Measurements from ENCODE around the gene UHMK1.

UHMK1 gene

GRCh38 chr1:162552684-162553252, 55.1 kb downstream of the UHMK1 start:
- DNase-seq, result no peak
- no peak overlapping the region for H2AFZ ChIP-seq (ENCODE audit: low read length)
- TF ChIP-seq EZH2phosphoT487 (IDR thresholded peaks at IDR 0.05; ENCODE audit: low read length) (no peak), CTCF (IDR thresholded peaks at IDR 0.05; ENCODE audit: low read length) (no peak), EZH2 (optimal IDR thresholded peaks at IDR 0.05; ENCODE audit: low read depth, low read length) (no peak)
- no peak overlapping the region for H3K4me2 ChIP-seq (ENCODE audit: low read depth, low read length)
- H3K9ac ChIP-seq (ENCODE audit: low read length), result no peak overlapping the region
- H3K9me2 ChIP-seq (replicated peaks; ENCODE audit: insufficient read depth, low read length), result no peaks in the 10 kb centered on the region
- no peak overlapping the region for H3K27ac ChIP-seq (ENCODE audit: low read length)
- no peaks in the 10 kb centered on the region for H3F3A ChIP-seq (ENCODE audit: insufficient read depth, low read length)
- H3K4me3 ChIP-seq (ENCODE audit: low read length), result no peak overlapping the region
- H4K20me1 ChIP-seq (ENCODE audit: insufficient read depth, low read length), result no peaks in the 10 kb centered on the region
- no peaks in the 10 kb centered on the region for H3K27me3 ChIP-seq (replicated peaks; ENCODE audit: insufficient read depth, low read length)
- no peaks in the 10 kb centered on the region for H3K9me3 ChIP-seq (replicated peaks; ENCODE audit: insufficient read depth, low read length)
- no peaks in the 10 kb centered on the region for H3K4me1 ChIP-seq (ENCODE audit: low read length)
- H3K79me2 ChIP-seq (ENCODE audit: low read length), result no peaks in the 10 kb centered on the region
- no peaks in the 10 kb centered on the region for H3K36me3 ChIP-seq (replicated peaks; ENCODE audit: insufficient read depth, low read length)

- no peak for TF ChIP-seq CTCF (IDR thresholded peaks at IDR 0.05; ENCODE audit: low read length)
- no peak for TF ChIP-seq EZH2phosphoT487 (IDR thresholded peaks at IDR 0.05; ENCODE audit: low read length)
- no peak for TF ChIP-seq EZH2 (optimal IDR thresholded peaks at IDR 0.05; ENCODE audit: low read depth, low read length)
- Histone ChIP-seq H3K4me3 (ENCODE audit: low read length) (no peak overlapping the region), H2AFZ (ENCODE audit: low read length) (no peak overlapping the region), H3K9ac (ENCODE audit: low read length) (no peak overlapping the region), H3K27me3 (replicated peaks; ENCODE audit: insufficient read depth, low read length) (no peaks in the 10 kb centered on the region), H3K9me2 (replicated peaks; ENCODE audit: insufficient read depth, low read length) (no peaks in the 10 kb centered on the region), H3K27ac (ENCODE audit: low read length) (no peak overlapping the region), H3K9me3 (replicated peaks; ENCODE audit: insufficient read depth, low read length) (no peaks in the 10 kb centered on the region), H3F3A (ENCODE audit: insufficient read depth, low read length) (no peaks in the 10 kb centered on the region), H3K36me3 (replicated peaks; ENCODE audit: insufficient read depth, low read length) (no peaks in the 10 kb centered on the region), H3K79me2 (ENCODE audit: low read length) (no peaks in the 10 kb centered on the region), H4K20me1 (ENCODE audit: insufficient read depth, low read length) (no peaks in the 10 kb centered on the region), H3K4me1 (ENCODE audit: low read length) (no peaks in the 10 kb centered on the region), H3K4me2 (ENCODE audit: low read depth, low read length) (no peak overlapping the region)
- no peak for DNase-seq
Measured at GRCh38 chr1:162554258-162554657, 56.6 kb downstream of the UHMK1 start.

- H3K27ac ChIP-seq (ENCODE audit: low read length), result no peak overlapping the region
- no peaks in the 10 kb centered on the region for H4K20me1 ChIP-seq (ENCODE audit: insufficient read depth, low read length)
- no peak overlapping the region for H2AFZ ChIP-seq (ENCODE audit: low read length)
Measured at GRCh38 chr1:162557536-162557935, 59.9 kb downstream of the UHMK1 start.

More at GRCh38 chr1:162557536-162557935, 59.9 kb downstream of the UHMK1 start:
- Histone ChIP-seq H3K27me3 (replicated peaks; ENCODE audit: insufficient read depth, low read length) (no peaks in the 10 kb centered on the region), H3K9me3 (replicated peaks; ENCODE audit: insufficient read depth, low read length) (no peaks in the 10 kb centered on the region), H3K4me1 (ENCODE audit: low read length) (peaks cover 9% of the 10 kb centered on the region), H3K4me3 (ENCODE audit: low read length) (no peak overlapping the region), H3K9me2 (replicated peaks; ENCODE audit: insufficient read depth, low read length) (no peaks in the 10 kb centered on the region), H3F3A (ENCODE audit: insufficient read depth, low read length) (0 out of 2 replicates have a peak, but pooled peaks cover 3% of the 10 kb centered on the region), H3K36me3 (replicated peaks; ENCODE audit: insufficient read depth, low read length) (no peaks in the 10 kb centered on the region), H3K4me2 (ENCODE audit: low read depth, low read length) (no peak overlapping the region), H3K9ac (ENCODE audit: low read length) (no peak overlapping the region), H3K79me2 (ENCODE audit: low read length) (peaks cover 12% of the 10 kb centered on the region)
- TF ChIP-seq CTCF (IDR thresholded peaks at IDR 0.05; ENCODE audit: low read length) (no peak), EZH2 (optimal IDR thresholded peaks at IDR 0.05; ENCODE audit: low read depth, low read length) (no peak), EZH2phosphoT487 (IDR thresholded peaks at IDR 0.05; ENCODE audit: low read length) (no peak)
- DNase-seq, result no peak

All from MM.1S (cell line).